ENCODE results near the gene PMIS2. TPM values are rescaled to one million over a fixed set of nuclear protein-coding genes. Genes with fewer than 3 reads are reported as not detected.

Gene PMIS2
- total RNA-seq, 1 donor from 2014 or later, result not detected

- TF ChIP-seq CTCF (IDR thresholded peaks at IDR 0.05; ENCODE audit: unreplicated experiment), result no peak
- Mint-ChIP-seq H3K27ac (no peak overlapping the region), H3K9me3 (ENCODE audit: low read depth) (no peaks in the 10 kb centered on the region), H3K27me3 (no peaks in the 10 kb centered on the region), H3K36me3 (ENCODE audit: insufficient read depth) (peaks cover 1% of the 10 kb centered on the region), H3K4me1 (ENCODE audit: low read depth) (no peaks in the 10 kb centered on the region), H3K4me3 (ENCODE audit: low read depth) (no peak overlapping the region)
- no peak for DNase-seq (ENCODE audit: low spot score, unreplicated experiment)
These were observed 36.8 kb downstream of the PMIS2 start for GRCh38 chr19:35622750-35623149.

GRCh38 chr19:35623327-35624010 lies 37.5 kb downstream of the PMIS2 start:
- Mint-ChIP-seq H3K27ac (no peak overlapping the region), H3K4me1 (ENCODE audit: low read depth) (peaks cover 4% of the 10 kb centered on the region), H3K27me3 (no peaks in the 10 kb centered on the region), H3K4me3 (ENCODE audit: low read depth) (no peak overlapping the region), H3K9me3 (ENCODE audit: low read depth) (no peaks in the 10 kb centered on the region), H3K36me3 (ENCODE audit: insufficient read depth) (peaks cover 1% of the 10 kb centered on the region)
- no peak for DNase-seq (ENCODE audit: low spot score, unreplicated experiment)
- TF ChIP-seq CTCF (IDR thresholded peaks at IDR 0.05; ENCODE audit: unreplicated experiment), result no peak

- peak overlapping the region; percentile 98 for H3K27ac Mint-ChIP-seq
- TF ChIP-seq CTCF (IDR thresholded peaks at IDR 0.05; ENCODE audit: unreplicated experiment), result no peak
- H3K4me1 Mint-ChIP-seq (ENCODE audit: low read depth), result peaks cover 10% of the 10 kb centered on the region
- no peaks in the 10 kb centered on the region for H3K27me3 Mint-ChIP-seq
- no peak for DNase-seq (ENCODE audit: low spot score, unreplicated experiment)
- H3K4me3 Mint-ChIP-seq (ENCODE audit: low read depth), result peak overlapping the region; percentile 98
- peaks cover 7% of the 10 kb centered on the region for H3K36me3 Mint-ChIP-seq (ENCODE audit: insufficient read depth)
- H3K9me3 Mint-ChIP-seq (ENCODE audit: low read depth), result no peaks in the 10 kb centered on the region
These were observed 42.2 kb downstream of the PMIS2 start for GRCh38 chr19:35628264-35628564.

GRCh38 chr19:35628565-35629331 lies 42.8 kb downstream of the PMIS2 start, which contains the start of gene RBM42:
Gene RBM42 (plus strand): TSS chr19:35629036. CDS start chr19:35629154, 118 bp downstream.
- no peak for TF ChIP-seq CTCF (IDR thresholded peaks at IDR 0.05; ENCODE audit: unreplicated experiment)
- H3K36me3 Mint-ChIP-seq (ENCODE audit: insufficient read depth), result peaks cover 9% of the 10 kb centered on the region

GRCh38 chr19:35629332-35629633 lies 43.3 kb downstream of the PMIS2 start:
- peaks cover 9% of the 10 kb centered on the region for H3K36me3 Mint-ChIP-seq (ENCODE audit: insufficient read depth)
- H3K9me3 Mint-ChIP-seq (ENCODE audit: low read depth), result no peaks in the 10 kb centered on the region
- no peaks in the 10 kb centered on the region for H3K27me3 Mint-ChIP-seq
- H3K4me1 Mint-ChIP-seq (ENCODE audit: low read depth), result peaks cover 10% of the 10 kb centered on the region
- peak overlapping the region; percentile 98 for H3K4me3 Mint-ChIP-seq (ENCODE audit: low read depth)
- peak overlapping the region; percentile 98 for H3K27ac Mint-ChIP-seq
- no peak for DNase-seq (ENCODE audit: low spot score, unreplicated experiment)
- TF ChIP-seq CTCF (IDR thresholded peaks at IDR 0.05; ENCODE audit: unreplicated experiment), result no peak

More at GRCh38 chr19:35628565-35629331, 42.8 kb downstream of the PMIS2 start, which contains the start of gene RBM42:
- peaks cover 10% of the 10 kb centered on the region for H3K4me1 Mint-ChIP-seq (ENCODE audit: low read depth)
- H3K27ac Mint-ChIP-seq, result peak within 1 kb of the TSS; percentile 98
- no peaks in the 10 kb centered on the region for H3K9me3 Mint-ChIP-seq (ENCODE audit: low read depth)
- H3K27me3 Mint-ChIP-seq, result no peaks in the 10 kb centered on the region
- peak within 1 kb of the TSS; percentile 98 for H3K4me3 Mint-ChIP-seq (ENCODE audit: low read depth)
- DNase-seq (ENCODE audit: low spot score, unreplicated experiment), result peak; percentile 98

Data from progenitor cell of endocrine pancreas (in vitro differentiated cells).